HepG2 (cell line): Measurements from ENCODE around the gene CALML4. TPM values are rescaled to one million over a fixed set of nuclear protein-coding genes. Genes with fewer than 3 reads are reported as not detected.

Experiments
- ATAC-seq: fragments of 200-7000 bp; cut with Tn5 transposase; 3 replicates; pipeline ENCODE4 v1.9.1; 2020; ENCODE audit warnings: mild to moderate bottlenecking, moderate library complexity
- BruUV-seq: library from RNA; stranded (reverse); fragments of 400-500 nt; replicated peaks from 2 replicates; lab custom pipeline; 2021; lab: Mats Ljungman, UMichigan
- CTCF ChIA-PET: fragments of 300-600 bp; formaldehyde crosslinking; extraction: SDS; loops from one replicate; lab custom pipeline; 2021; ENCODE audit warnings: low total read pairs, inconsistent platforms, low intra/inter-chr PET ratio; lab: Yijun Ruan, JAX
- POLR2A ChIA-PET: fragments of 350-600 bp; sonication (Branson Sonifier 250); formaldehyde crosslinking; loops from one replicate; lab custom pipeline; 2020; ENCODE audit warnings: antibody characterized with exemption, inconsistent platforms; lab: Yijun Ruan, JAX
- DNase-seq: peaks from one replicate; pipeline ENCODE4 v3.0.0-alpha.2; 2015; ENCODE audit warnings: low spot score
- FAIRE-seq: peaks from 3 replicates; lab custom pipeline; 2011; peaks lifted over from hg19 to GRCh38; lab: Jason Lieb, UNC
- H2AFZ ChIP-seq: one replicate; pipeline ENCODE4 v1.6.1; 2011; ENCODE audit warnings: low read length, inconsistent platforms
- H3K27ac ChIP-seq: fragments of 300-600 bp; 3 replicates; pipeline ENCODE4 v1.8.0; 2011; ENCODE audit warnings: mixed run types, mild to moderate bottlenecking, mixed read lengths, low read length, inconsistent platforms; ENCODE audit not compliant: insufficient read depth; ENCODE audit errors: extremely low read length
- H3K27me3 ChIP-seq, 2 experiments: fragments of 200-600 bp in 1 of 2; 2 replicates in 1 of 2; 3 replicates in 1 of 2; pipeline versions ENCODE4 v1.6.0 to v1.8.0; 2011; ENCODE audit warnings: low read length in 2 of 2, mild to moderate bottlenecking in 2 of 2, moderate library complexity in 2 of 2, inconsistent platforms in 1 of 2; ENCODE audit not compliant: insufficient read depth in 2 of 2, control insufficient read depth in 1 of 2
- H3K36me3 ChIP-seq, 2 experiments: fragments of 200-600 bp in 1 of 2; replicated peaks in 1 of 2; 2 replicates in 1 of 2; 3 replicates in 1 of 2; pipeline versions ENCODE4 v1.5.1 to v1.8.0; 2011; ENCODE audit warnings: low read length in 2 of 2, inconsistent platforms in 1 of 2; ENCODE audit not compliant: insufficient read depth in 2 of 2, control insufficient read depth in 1 of 2
- H3K4me1 ChIP-seq: 2 replicates; pipeline ENCODE4 v1.5.1; 2012; ENCODE audit warnings: low read length, inconsistent platforms; ENCODE audit not compliant: insufficient read depth
- H3K4me2 ChIP-seq: 2 replicates; pipeline ENCODE4 v1.6.0; 2011; ENCODE audit warnings: low read depth, low read length, inconsistent platforms
- H3K4me3 ChIP-seq, 3 experiments: fragments of 200-600 bp in 1 of 3; sonication (generic), shearing (Covaris generic) in 1 of 3; replicated peaks in 1 of 3; 2 replicates each; pipeline ENCODE4 v1.5.1; 2011 to 2016; ENCODE audit warnings: low read length in 3 of 3, inconsistent platforms in 2 of 3, low read depth in 2 of 3, mild to moderate bottlenecking in 2 of 3, control low read depth in 1 of 3, mixed read lengths in 1 of 3; ENCODE audit not compliant: insufficient read depth in 1 of 3
- H3K79me2 ChIP-seq: one replicate; pipeline ENCODE4 v1.6.1; 2011; ENCODE audit warnings: low read length, inconsistent platforms; ENCODE audit not compliant: insufficient read depth
- H3K9ac ChIP-seq: 2 replicates; pipeline ENCODE4 v1.6.0; 2011; ENCODE audit warnings: mild to moderate bottlenecking, low read depth, low read length, inconsistent platforms; ENCODE audit not compliant: insufficient read depth
- H3K9me3 ChIP-seq: 2 replicates; pipeline ENCODE4 v1.5.1; 2012; ENCODE audit warnings: mild to moderate bottlenecking, low read length
- H4K20me1 ChIP-seq: 2 replicates; pipeline ENCODE4 v1.6.0; 2011; ENCODE audit warnings: inconsistent platforms, mild to moderate bottlenecking, low read length, moderate library complexity; ENCODE audit not compliant: insufficient read depth
- POLR2A ChIP-seq, 2 experiments: IDR thresholded peaks; 2 replicates each; pipeline ENCODE4 v1.6.1; 2011; ENCODE audit warnings: low read depth in 2 of 2, low read length in 2 of 2, mild to moderate bottlenecking in 1 of 2, moderate library complexity in 1 of 2; ENCODE audit not compliant: insufficient read depth in 1 of 2
- SAP130 ChIP-seq: IDR thresholded peaks from 2 replicates; pipeline ENCODE4 v1.6.1; 2016; ENCODE audit warnings: low read depth
- WGBS: methylation state at CpG from one replicate; pipeline ENCODE4 v1.1.6; 2017; ENCODE audit warnings: low lambda C conversion rate; 5-methylcytosine and 5-hydroxymethylcytosine counted together
- in situ Hi-C: cut with HindIII; loops from 2 replicates; pipeline ENCODE4 v1.10.0; 2017; ENCODE audit warnings: low pct_unique_long_range_greater_than_20kb; ENCODE audit not compliant: extremely low pct_ligation_motif_present
- intact Hi-C: fragments of 100-400 bp; cut with micrococcal nuclease; formaldehyde crosslinking; loops from one replicate; pipeline ENCODE4 v1.10.0; 2022; ENCODE audit not compliant: unreplicated experiment
- polyA plus RNA-seq, 8 experiments: library from polyadenylated mRNA; depleted of rRNA in 3 of 8; stranded (reverse) in 7 of 8; unstranded in 1 of 8; fragments of >200 nt; fragmentation: Illumina TruSeq in 4 of 8; extraction: Trizol in 4 of 8; gene quantifications; 2 replicates each; pipeline versions ENCODE4 v1.2.1 to v1.2.3, GENCODE V29; 2011 to 2016; ENCODE audit warnings: low read depth in 4 of 8, missing spikeins in 1 of 8, mixed read lengths in 1 of 8; ENCODE audit not compliant: insufficient read depth in 1 of 8
- total RNA-seq, 5 experiments: library from RNA; depleted of rRNA; stranded (reverse); fragments of >200 nt; fragmentation: Illumina TruSeq; extraction: Trizol; gene quantifications; 2 replicates each; pipeline ENCODE4 v1.2.3, GENCODE V29; 2016; ENCODE audit warnings: low read depth in 1 of 5
- TF ChIP-seq, protein P1 (sequence below): sonication (generic); formaldehyde crosslinking; IDR thresholded peaks from 2 replicates; pipeline ENCODE4 v1.4.0; 2020; ENCODE audit warnings: missing genetic modification reagents, borderline replicate concordance

CALML4 gene
- total and polyA plus RNA-seq, 2 of the 13 experiments (the other 11 are each of a cell fraction or from before 2014, with no cell fraction given): 3.6 to 8.7 TPM

DNA sequence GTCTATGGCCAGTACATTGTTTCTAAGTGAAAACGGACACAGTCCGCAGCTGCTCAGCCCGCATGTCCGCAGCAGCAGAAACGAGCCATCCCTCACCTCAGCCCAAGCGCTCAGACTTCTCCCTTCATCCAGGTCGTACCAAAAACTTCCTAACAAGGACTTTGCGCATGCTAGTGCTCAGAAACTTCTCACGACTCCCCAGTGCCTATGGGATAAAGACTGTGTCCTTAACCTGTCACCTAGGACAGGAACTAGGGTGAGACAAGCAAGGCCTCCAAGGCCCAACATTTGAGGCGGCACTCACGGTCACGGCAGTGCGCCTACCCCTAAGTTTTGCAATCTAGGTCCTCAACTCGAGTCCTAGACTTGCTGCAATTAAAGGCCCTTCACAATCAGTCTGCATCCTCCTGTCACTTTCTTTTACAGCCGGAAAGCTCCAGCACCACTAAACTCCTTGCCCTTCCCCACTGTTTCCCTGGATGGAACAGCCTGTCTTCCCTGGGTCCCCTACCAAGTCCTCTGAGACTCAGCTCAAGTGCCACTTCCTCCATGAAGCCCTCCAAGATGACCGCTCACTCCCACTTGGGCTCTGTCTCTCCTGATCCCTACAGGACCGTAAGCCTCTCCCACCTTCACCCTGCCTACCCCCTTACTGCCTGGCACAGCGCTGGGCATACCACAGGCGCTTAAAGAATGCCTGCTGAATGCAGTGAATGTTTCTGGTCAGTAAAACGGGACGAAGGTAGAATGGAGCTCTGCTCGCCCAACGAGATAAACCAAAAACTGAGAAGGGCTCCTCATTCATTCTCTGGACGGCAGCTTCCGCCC lies 23.2 kb upstream of the CALML4 start (continued):
- TF ChIP-seq SAP130 (CRISPR knock-in tag): 0 out of 2 replicates have a peak, but pooled peaks have one; percentile 11

DNA sequence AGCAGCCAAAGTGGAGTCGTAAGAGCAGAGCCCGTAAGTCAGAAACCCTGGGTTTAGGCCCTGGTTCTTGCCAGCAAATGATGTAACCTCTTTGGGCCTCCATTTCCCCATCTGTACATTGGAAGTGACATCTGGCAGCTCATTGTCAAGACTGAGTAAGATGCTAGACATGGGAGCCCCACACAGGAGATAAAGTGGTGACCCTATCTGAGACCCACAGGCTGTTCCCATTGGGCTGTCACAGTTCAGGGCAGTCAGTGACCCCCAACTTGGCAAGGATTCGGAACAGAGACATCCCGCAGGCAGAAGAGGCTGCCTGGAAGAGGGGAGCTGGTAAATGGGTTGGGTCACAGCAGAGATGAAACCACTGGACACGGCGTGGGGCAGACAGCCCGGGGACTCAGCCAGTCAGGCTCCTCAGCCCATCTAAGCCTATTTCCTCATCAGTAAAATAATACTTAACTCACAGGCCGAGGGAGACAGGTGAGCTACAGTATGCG lies 22.6 kb upstream of the CALML4 start:
- peaks cover 0 to 5% of the 10 kb centered on the region in 2 experiments; a peak in 1 of 5 replicates for H3K36me3 ChIP-seq
- no peak for FAIRE-seq
- H3K27me3 ChIP-seq: no peaks in the 10 kb centered on the region; a peak in 1 of 5 replicates
- H2AFZ ChIP-seq: no peak overlapping the region
- peak overlapping the region; percentile 60 to 82 (median 78) for H3K4me3 ChIP-seq
- peaks cover 49% of the 10 kb centered on the region for H3K79me2 ChIP-seq
- CTCF ChIA-PET: no interaction called here
- peak overlapping the region; percentile 81 for H3K9ac ChIP-seq
- POLR2A ChIA-PET: interaction anchor here (0.9 to 3.6 kb wide), 2 partner anchors 33 to 50 kb away, joined by 3 to 18 read pairs; partner anchors contain the start of gene FEM1B
- in situ Hi-C loops (no loop called here), intact Hi-C loops (no loop called here)
- peak overlapping the region; percentile 100 for H3K4me2 ChIP-seq
- DNase-seq: no peak
- no peaks in the 10 kb centered on the region for H3K9me3 ChIP-seq
- BruUV-seq: no TSS peak
- TF ChIP-seq POLR2A (IDR thresholded peaks at IDR 0.05; ENCODE audit: insufficient read depth in 1 of 2, low read depth in 2 of 2, low read length in 2 of 2): 0 out of 4 replicates have a peak, but pooled peaks of 1 of the 2 experiments have one; percentile 1
- TF ChIP-seq, protein P1, sequence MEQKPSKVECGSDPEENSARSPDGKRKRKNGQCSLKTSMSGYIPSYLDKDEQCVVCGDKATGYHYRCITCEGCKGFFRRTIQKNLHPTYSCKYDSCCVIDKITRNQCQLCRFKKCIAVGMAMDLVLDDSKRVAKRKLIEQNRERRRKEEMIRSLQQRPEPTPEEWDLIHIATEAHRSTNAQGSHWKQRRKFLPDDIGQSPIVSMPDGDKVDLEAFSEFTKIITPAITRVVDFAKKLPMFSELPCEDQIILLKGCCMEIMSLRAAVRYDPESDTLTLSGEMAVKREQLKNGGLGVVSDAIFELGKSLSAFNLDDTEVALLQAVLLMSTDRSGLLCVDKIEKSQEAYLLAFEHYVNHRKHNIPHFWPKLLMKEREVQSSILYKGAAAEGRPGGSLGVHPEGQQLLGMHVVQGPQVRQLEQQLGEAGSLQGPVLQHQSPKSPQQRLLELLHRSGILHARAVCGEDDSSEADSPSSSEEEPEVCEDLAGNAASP (CRISPR knock-in tag): no peak
- H4K20me1 ChIP-seq: no peaks in the 10 kb centered on the region; the same call in 1 of the 2 replicates
- WGBS: 29% methylated on average over 6 of the region's 9 CpGs
- no peak for ATAC-seq
- peak overlapping the region; percentile 89 for H3K27ac ChIP-seq
- peaks cover 70% of the 10 kb centered on the region for H3K4me1 ChIP-seq
